H1 (cell line): ENCODE measurements around the gene ADGRA3. TPM values are rescaled to one million over a fixed set of nuclear protein-coding genes. Genes with fewer than 3 reads are reported as not detected.

Experiments
- CTCF ChIA-PET: fragments of 300-600 bp; sonication (Branson Sonifier 250); formaldehyde crosslinking; loops from one replicate; lab custom pipeline; 2021; ENCODE audit not compliant: partially characterized antibody; lab: Charles Lee
- POLR2A ChIA-PET: fragments of 300-600 bp; sonication (Branson Sonifier 250); formaldehyde crosslinking; loops from one replicate; lab custom pipeline; 2021; ENCODE audit warnings: inconsistent platforms; ENCODE audit not compliant: partially characterized antibody; lab: Charles Lee
- DNase-seq, 2 experiments: peaks; one replicate each; pipeline versions ENCODE4 v3.0.0 to v3.0.0-alpha.2; 2010 to 2022; ENCODE audit warnings: low spot score in 2 of 2, low read depth in 1 of 2, mixed read lengths in 1 of 2
- FAIRE-seq: peaks from 2 replicates; lab custom pipeline; 2011; peaks lifted over from hg19 to GRCh38; lab: Jason Lieb, UNC
- H2AFZ ChIP-seq: 2 replicates; pipeline ENCODE4 v1.8.1; 2012; ENCODE audit warnings: low read length, inconsistent platforms
- H2AK5ac ChIP-seq: 2 replicates; pipeline ENCODE4 v1.6.1; 2013; ENCODE audit warnings: low read depth, low read length
- H2BK120ac ChIP-seq: replicated peaks from 2 replicates; pipeline ENCODE3; 2013; ENCODE audit warnings: low read depth, low read length, inconsistent platforms
- H2BK12ac ChIP-seq: 2 replicates; pipeline ENCODE4 v1.6.1; 2013; ENCODE audit warnings: low read depth, low read length
- H2BK15ac ChIP-seq: 2 replicates; pipeline ENCODE4 v1.6.1; 2013; ENCODE audit warnings: low read length
- H2BK20ac ChIP-seq: 2 replicates; pipeline ENCODE4 v1.6.1; 2013; ENCODE audit warnings: low read length
- H2BK5ac ChIP-seq: 2 replicates; pipeline ENCODE4 v1.6.1; 2013; ENCODE audit warnings: low read depth, low read length
- H3K14ac ChIP-seq: 2 replicates; pipeline ENCODE4 v1.6.1; 2013; ENCODE audit warnings: inconsistent platforms; ENCODE audit not compliant: insufficient read length
- H3K18ac ChIP-seq: 2 replicates; pipeline ENCODE4 v1.6.1; 2013; ENCODE audit warnings: low read length; ENCODE audit errors: extremely low read depth
- H3K23ac ChIP-seq: 2 replicates; pipeline ENCODE4 v1.6.1; 2013; ENCODE audit warnings: inconsistent platforms; ENCODE audit not compliant: insufficient read length
- H3K23me2 ChIP-seq: 2 replicates; pipeline ENCODE4 v1.6.1; 2013; ENCODE audit warnings: low read depth, low read length
- H3K27ac ChIP-seq: 2 replicates; pipeline ENCODE4 v1.6.1; 2011; ENCODE audit warnings: low read depth, low read length, inconsistent platforms
- H3K27me3 ChIP-seq, 4 experiments: replicated peaks in 1 of 4; 1 replicate in 1 of 4; 2 replicates in 3 of 4; pipeline versions ENCODE4 v1.6.1 to v1.8.1; 2011 to 2013; ENCODE audit warnings: low read length in 3 of 4, mild to moderate bottlenecking in 3 of 4, inconsistent platforms in 2 of 4, mixed read lengths in 2 of 4, moderate library complexity in 1 of 4; ENCODE audit not compliant: control insufficient read depth in 3 of 4, insufficient read depth in 3 of 4; ENCODE audit errors: extremely low read depth in 1 of 4
- H3K36me3 ChIP-seq, 4 experiments: 2 replicates each; pipeline versions ENCODE4 v1.6.1 to v1.8.1; 2011 to 2013; ENCODE audit warnings: mild to moderate bottlenecking in 4 of 4, low read length in 3 of 4, moderate library complexity in 2 of 4, control low read depth in 1 of 4, inconsistent platforms in 1 of 4; ENCODE audit not compliant: insufficient read depth in 4 of 4, control insufficient read depth in 2 of 4
- H3K4ac ChIP-seq: replicated peaks from 2 replicates; pipeline ENCODE3; 2013; ENCODE audit warnings: low read length, low read depth, mixed read lengths, inconsistent platforms; ENCODE audit not compliant: insufficient read length
- H3K4me1 ChIP-seq, 4 experiments: replicated peaks in 1 of 4; 1 replicate in 1 of 4; 2 replicates in 3 of 4; pipeline versions ENCODE4 v1.6.1 to v1.8.1; 2011 to 2013; ENCODE audit warnings: low read length in 3 of 4, inconsistent platforms in 2 of 4, mixed read lengths in 1 of 4; ENCODE audit not compliant: insufficient read depth in 4 of 4, control insufficient read depth in 3 of 4
- H3K4me2 ChIP-seq, 2 experiments: 2 replicates each; pipeline versions ENCODE4 v1.6.1 to v1.8.1; 2011 to 2013; ENCODE audit warnings: low read depth in 2 of 2, low read length in 2 of 2, control low read depth in 1 of 2, inconsistent platforms in 1 of 2, mild to moderate bottlenecking in 1 of 2; ENCODE audit not compliant: insufficient read depth in 1 of 2
- H3K4me3 ChIP-seq, 4 experiments: fragments of 200-600, 300-600 bp in 1 of 4; sonication (generic), shearing (Covaris generic), sonication (Bioruptor Twin) in 1 of 4; 2 replicates each; pipeline versions ENCODE4 v1.5.1 to v1.8.1; 2011 to 2016; ENCODE audit warnings: low read length in 4 of 4, low read depth in 3 of 4, control low read depth in 2 of 4, inconsistent platforms in 2 of 4, mild to moderate bottlenecking in 2 of 4, mixed read lengths in 1 of 4, moderate library complexity in 1 of 4; ENCODE audit not compliant: insufficient read depth in 2 of 4; ENCODE audit errors: extremely low read depth in 1 of 4
- H3K56ac ChIP-seq: replicated peaks from 2 replicates; pipeline ENCODE3; 2013; ENCODE audit warnings: low read depth, mild to moderate bottlenecking, mixed read lengths, low read length, inconsistent platforms; ENCODE audit not compliant: insufficient read length
- H3K79me1 ChIP-seq: 2 replicates; pipeline ENCODE4 v1.6.1; 2013; ENCODE audit warnings: low read depth, low read length, control low read depth
- H3K79me2 ChIP-seq, 2 experiments: 2 replicates each; pipeline versions ENCODE4 v1.6.1 to v1.8.1; 2012 to 2013; ENCODE audit warnings: low read length in 2 of 2, mild to moderate bottlenecking in 2 of 2, inconsistent platforms in 1 of 2; ENCODE audit not compliant: insufficient read depth in 2 of 2, control insufficient read depth in 1 of 2
- H3K9ac ChIP-seq, 4 experiments: replicated peaks in 1 of 4; 1 replicate in 1 of 4; 2 replicates in 3 of 4; pipeline versions ENCODE4 v1.6.1 to v1.8.1; 2011 to 2013; ENCODE audit warnings: low read depth in 3 of 4, low read length in 3 of 4, control low read depth in 2 of 4, mild to moderate bottlenecking in 2 of 4, moderate library complexity in 2 of 4, inconsistent platforms in 1 of 4; ENCODE audit errors: extremely low read depth in 1 of 4
- H3K9me3 ChIP-seq, 2 experiments: 2 replicates each; pipeline versions ENCODE4 v1.6.1 to v1.8.1; 2012 to 2013; ENCODE audit warnings: mild to moderate bottlenecking in 2 of 2, moderate library complexity in 2 of 2, control low read depth in 1 of 2, inconsistent platforms in 1 of 2, low read depth in 1 of 2, low read length in 1 of 2, mixed read lengths in 1 of 2; ENCODE audit not compliant: insufficient read depth in 2 of 2
- H4K20me1 ChIP-seq, 2 experiments: replicated peaks in 1 of 2; 2 replicates each; pipeline versions ENCODE3 to v1.8.1; 2011 to 2013; ENCODE audit warnings: inconsistent platforms in 2 of 2, low read length in 2 of 2, mild to moderate bottlenecking in 1 of 2; ENCODE audit not compliant: insufficient read depth in 2 of 2, control insufficient read depth in 1 of 2
- H4K5ac ChIP-seq: 2 replicates; pipeline ENCODE4 v1.6.1; 2013; ENCODE audit warnings: low read length, low read depth, mixed read lengths, inconsistent platforms; ENCODE audit not compliant: insufficient read length
- H4K8ac ChIP-seq: 2 replicates; pipeline ENCODE4 v1.8.0; 2013; ENCODE audit warnings: mild to moderate bottlenecking, moderate library complexity, low read length, inconsistent platforms; ENCODE audit not compliant: insufficient read depth; ENCODE audit errors: extremely low read depth
- H4K91ac ChIP-seq: replicated peaks from 2 replicates; pipeline ENCODE3; 2013; ENCODE audit warnings: low read length, mixed read lengths, inconsistent platforms; ENCODE audit not compliant: insufficient read length
- ASH2L ChIP-seq: fragments of 200-600, 300-600 bp; sonication (generic); IDR thresholded peaks from one replicate; pipeline ENCODE4 v1.7.1; 2017; ENCODE audit warnings: low read length
- CTCF ChIP-seq, 3 experiments: IDR thresholded peaks; 1 replicate in 2 of 3; 2 replicates in 1 of 3; pipeline versions ENCODE4 v1.5.1 to v1.6.1; 2011; ENCODE audit warnings: low read length in 3 of 3, mild to moderate bottlenecking in 3 of 3, inconsistent platforms in 2 of 3, low read depth in 1 of 3, moderate library complexity in 1 of 3; ENCODE audit not compliant: insufficient read depth in 1 of 3; ENCODE audit errors: control extremely low read depth in 1 of 3
- FOSL1 ChIP-seq: IDR thresholded peaks from 2 replicates; pipeline ENCODE4 v1.6.1; 2011; ENCODE audit warnings: mild to moderate bottlenecking, low read depth, low read length, moderate library complexity; ENCODE audit not compliant: insufficient read depth
- SIN3A ChIP-seq, 2 experiments: IDR thresholded peaks in 1 of 2; conservative IDR thresholded peaks in 1 of 2; 2 replicates each; pipeline ENCODE4 v1.6.1; 2011 to 2012; ENCODE audit warnings: low read length in 2 of 2, improper control_type of control experiment in 1 of 2, low read depth in 1 of 2, mild to moderate bottlenecking in 1 of 2
- TAF1 ChIP-seq: IDR thresholded peaks from 2 replicates; pipeline ENCODE4 v1.6.1; 2011; ENCODE audit warnings: mild to moderate bottlenecking, low read depth, low read length
- WGBS, 2 experiments: shearing (Covaris generic) in 1 of 2; methylation state at CpG; one replicate each; pipeline versions ENCODE4 v1.1.6 to v1.1.7; 2013 to 2015; ENCODE audit warnings: low lambda C conversion rate in 2 of 2, mixed read lengths in 2 of 2, inconsistent platforms in 1 of 2, low coverage in 1 of 2, missing lambda C conversion rate in 1 of 2; ENCODE audit not compliant: insufficient replicate concordance in 2 of 2, insufficient coverage in 1 of 2, insufficient read length in 1 of 2; ENCODE audit errors: extremely low coverage in 1 of 2, missing lambda C conversion rate in 1 of 2; 5-methylcytosine and 5-hydroxymethylcytosine counted together
- polyA plus RNA-seq, 7 experiments: library from polyadenylated mRNA; depleted of rRNA in 3 of 7; stranded (reverse) in 5 of 7; unstranded in 2 of 7; fragments of >200 nt in 5 of 7; fragments of 200-250 nt in 2 of 7; gene quantifications; 1 replicate in 5 of 7; 2 replicates in 1 of 7; 4 replicates in 1 of 7; pipeline versions ENCODE4 v1.2.1 to v1.2.3, GENCODE V29; 2011 to 2013; ENCODE audit warnings: missing spikeins in 2 of 7, mixed read lengths in 2 of 7
- total RNA-seq: library from RNA; stranded (reverse); fragmentation: NEBNext Ultra II Directional; extraction: Animal tissue kit (Norgen Biotek cat#: 25700); gene quantifications from 2 replicates; pipeline ENCODE4 v1.2.1, GENCODE V29; 2021

ADGRA3 gene
- total and polyA plus RNA-seq, 2 of the 8 experiments (the other 6 are each of a cell fraction or from before 2014, with no cell fraction given), result 31.5 to 63.0 TPM

GRCh38 chr4:22391551-22391950 is 124.3 kb downstream of the ADGRA3 start:
- DNase-seq (peak in 1 of 2 experiments; percentile 3), FAIRE-seq (no peak)
- no peak overlapping the region for H4K91ac ChIP-seq
- no peaks in the 10 kb centered on the region for H3K4me1 ChIP-seq
- H3K79me2 ChIP-seq, result no peaks in the 10 kb centered on the region
- no peaks in the 10 kb centered on the region for H3K23me2 ChIP-seq
- H3K56ac ChIP-seq, result no peak overlapping the region
- no peaks in the 10 kb centered on the region for H3K79me1 ChIP-seq
- H3K4me3 ChIP-seq, result no peak overlapping the region
- no peak overlapping the region for H3K18ac ChIP-seq
- no peak overlapping the region for H2BK15ac ChIP-seq
- no peak overlapping the region for H4K8ac ChIP-seq
- WGBS, 2 experiments, result 88% methylated on average over 3 of the region's 3 CpGs; no CpG with 5 or more reads in 1 of the 2 experiments
- peaks cover 6 to 20% (median 17%) of the 10 kb centered on the region in 4 experiments; a peak in 6 of 8 replicates for H3K36me3 ChIP-seq
- no peaks in the 10 kb centered on the region for H3K27me3 ChIP-seq
- no peak overlapping the region for H2BK120ac ChIP-seq
- no peak overlapping the region for H3K23ac ChIP-seq
- H2BK12ac ChIP-seq, result no peak overlapping the region
- H2AK5ac ChIP-seq, result no peak overlapping the region
- POLR2A ChIA-PET, result no interaction called here
- H2BK20ac ChIP-seq, result no peak overlapping the region
- H2AFZ ChIP-seq, result no peak overlapping the region
- H2BK5ac ChIP-seq, result no peak overlapping the region
- H3K27ac ChIP-seq, result no peak overlapping the region
- no peak overlapping the region for H4K5ac ChIP-seq
- H3K4me2 ChIP-seq, result no peak overlapping the region
- H3K14ac ChIP-seq, result no peak overlapping the region
- CTCF ChIA-PET, result interaction anchor here (1.1 to 6.8 kb wide), 7 partner anchors 55 to 601 kb away, joined by 3 to 104 read pairs (median 5); partner anchors contain the start of gene GBA3
- TF ChIP-seq TAF1 (no peak), CTCF (IDR thresholded peaks at IDR 0.05; ENCODE audit: control extremely low read depth in 1 of 3, insufficient read depth in 1 of 3, low read depth in 1 of 3, low read length in 3 of 3) (no peak), SIN3A (conservative IDR thresholded peaks at IDR 0.05 in 1 of 2, IDR thresholded peaks at IDR 0.05 in 1 of 2; ENCODE audit: low read depth in 1 of 2, low read length in 2 of 2) (no peak), FOSL1 (no peak), ASH2L (no peak)
- no peaks in the 10 kb centered on the region for H3K9me3 ChIP-seq
- no peak overlapping the region for H3K9ac ChIP-seq
- H3K4ac ChIP-seq, result no peak overlapping the region
- H4K20me1 ChIP-seq, result peaks cover 0 to 2% of the 10 kb centered on the region in 2 experiments
